Islet precursor cell (in vitro differentiated cells): ENCODE results near the gene ZNF695.
A peak's percentile ranks its signal among the peaks of the same experiment; 100 is the strongest.

Experiments used
- DNase-seq: peaks from one replicate; pipeline ENCODE4 v3.0.0-alpha.2; 2018

The ZNF695 gene

DNA sequence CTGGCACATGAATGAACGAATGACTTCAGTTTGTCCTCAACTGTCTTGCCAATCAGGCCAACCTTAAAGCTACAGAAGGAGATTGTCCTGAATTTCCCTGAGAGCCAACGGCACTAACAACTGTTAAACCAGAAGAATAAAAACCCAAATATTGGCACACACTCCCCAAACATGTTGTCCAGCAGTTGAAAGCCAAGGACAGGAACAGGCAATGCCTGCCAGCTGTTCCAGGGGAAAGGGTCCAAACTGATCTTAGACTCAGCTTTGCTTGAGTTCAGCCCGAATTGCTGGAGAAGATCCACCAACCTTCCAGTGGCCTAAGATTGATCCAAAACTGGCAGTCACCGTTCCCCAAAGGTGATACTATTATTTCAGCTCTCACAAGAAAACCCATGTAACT, 53.7 kb downstream of the ZNF695 start:
- no peak for DNase-seq

DNA sequence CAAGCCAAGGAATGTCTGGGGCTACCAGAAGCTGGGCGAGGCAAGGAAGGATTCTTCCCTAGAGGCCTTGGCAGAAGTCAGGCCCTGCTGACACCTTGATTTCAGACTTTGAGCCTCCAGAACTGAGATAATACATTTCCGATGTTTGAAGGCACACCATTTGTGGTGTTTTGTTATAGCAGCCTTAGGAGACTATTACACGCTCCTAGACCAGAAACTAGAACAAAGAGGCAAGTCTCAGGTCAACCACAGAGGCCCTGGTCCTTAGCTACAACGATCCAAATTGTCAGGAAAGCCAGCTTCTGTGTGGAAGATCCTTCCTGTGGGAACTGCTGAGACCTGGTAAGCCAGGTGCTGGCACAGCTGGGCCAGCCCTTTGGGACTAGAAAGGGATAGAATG, 56.4 kb downstream of the ZNF695 start:
- no peak for DNase-seq

DNA sequence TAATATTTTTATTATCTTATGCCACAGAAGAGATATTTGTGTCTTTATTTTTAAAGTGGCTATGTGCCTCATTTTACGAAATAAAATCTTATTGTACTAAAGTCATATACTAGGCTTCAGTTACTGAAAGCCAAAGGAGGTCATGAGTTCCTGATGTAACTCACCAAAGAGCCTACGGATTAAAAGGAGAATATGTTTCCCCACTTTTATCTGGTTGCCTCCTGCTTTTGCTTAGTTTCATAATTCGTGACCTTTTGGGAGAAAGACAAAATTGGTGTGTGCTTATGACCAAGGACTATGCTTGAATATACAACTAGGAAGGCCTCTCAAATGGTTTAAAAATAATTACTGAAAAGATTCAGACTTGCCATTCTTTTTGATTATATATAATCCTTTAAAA, 57.9 kb downstream of the ZNF695 start:
- no peak for DNase-seq

DNA sequence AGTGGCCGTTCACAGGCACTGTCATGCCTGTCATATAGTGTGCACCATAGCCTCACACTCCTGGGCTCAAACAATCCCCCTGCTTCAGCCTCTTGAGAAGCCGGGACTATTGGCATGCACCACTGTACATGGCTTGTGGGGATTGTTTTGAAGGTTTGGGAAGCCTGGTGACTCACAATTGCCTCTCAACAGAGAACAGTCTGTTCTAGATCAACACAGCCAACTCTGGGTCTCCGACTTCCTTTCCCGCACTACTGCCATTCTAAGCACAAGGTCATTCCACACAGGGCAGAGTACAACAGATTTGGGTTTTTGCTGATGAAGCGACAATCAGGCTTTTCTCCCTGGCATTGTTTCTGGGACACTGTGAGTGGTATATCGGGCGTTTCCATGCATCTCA, 60.6 kb downstream of the ZNF695 start:
- DNase-seq: peak; percentile 92

DNA sequence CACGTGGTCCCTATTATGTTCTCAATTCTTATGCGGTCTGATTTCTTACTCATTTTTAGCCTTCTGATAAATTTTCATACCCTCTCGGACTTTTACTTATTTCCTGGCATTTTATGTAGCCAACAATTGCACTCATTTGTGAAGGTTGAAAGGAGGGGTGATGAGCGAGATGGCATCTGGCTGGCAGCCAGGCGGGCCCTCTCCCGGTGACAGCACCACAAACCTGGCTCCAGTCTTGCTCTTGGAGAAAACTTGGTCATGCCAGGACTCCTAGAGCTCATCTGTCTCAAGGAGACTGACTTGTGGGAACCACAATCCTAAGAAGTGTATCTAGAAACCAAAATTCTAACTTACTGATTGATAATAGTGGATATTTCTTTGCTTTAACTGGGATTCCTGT, 61.5 kb downstream of the ZNF695 start:
- no peak for DNase-seq
